CD4-positive, alpha-beta memory T cell (primary cell): Measurements from ENCODE around the gene SUGT1. TPM values are rescaled to one million over a fixed set of nuclear protein-coding genes. Genes with fewer than 3 reads are reported as not detected.
"Not testable (repeated sequence)": the region's sequence is repeated elsewhere in the genome, so short reads cannot be mapped to it uniquely, and the experiment has no call there.

Source experiments
- CTCF ChIA-PET: fragments of 350-600 bp; sonication (Branson Sonifier 250); formaldehyde crosslinking; loops from one replicate; lab custom pipeline; 2021; ENCODE audit warnings: inconsistent platforms; ENCODE audit not compliant: partially characterized antibody; lab: Charles Lee
- POLR2A ChIA-PET: fragments of 350-600 bp; sonication (Branson Sonifier 250); formaldehyde crosslinking; loops from one replicate; lab custom pipeline; 2021; ENCODE audit not compliant: partially characterized antibody; lab: Charles Lee
- DNase-seq, 5 donors: peaks; one replicate each; pipeline versions ENCODE4 v3.0.0 to v3.0.0-alpha.2; 2020 to 2022; ENCODE audit warnings: mixed read lengths in 1 of 5
- H3K27ac ChIP-seq: one replicate; pipeline ENCODE4 v1.7.0; 2013; ENCODE audit warnings: low read depth, low read length
- H3K27me3 ChIP-seq: 2 replicates; pipeline ENCODE4 v1.7.0; 2013; ENCODE audit warnings: mild to moderate bottlenecking, low read length, moderate library complexity; ENCODE audit not compliant: insufficient read depth
- H3K36me3 ChIP-seq: 2 replicates; pipeline ENCODE4 v1.7.0; 2013; ENCODE audit warnings: mild to moderate bottlenecking, low read length, moderate library complexity; ENCODE audit not compliant: insufficient read depth
- H3K4me1 ChIP-seq: 2 replicates; pipeline ENCODE4 v1.7.0; 2013; ENCODE audit warnings: mild to moderate bottlenecking, low read length, moderate library complexity; ENCODE audit not compliant: insufficient read depth
- H3K4me3 ChIP-seq, 2 donors: one replicate each; pipeline ENCODE4 v1.7.0; 2013; ENCODE audit warnings: low read length in 2 of 2, mild to moderate bottlenecking in 1 of 2
- H3K9me3 ChIP-seq, 2 donors: one replicate each; pipeline ENCODE4 v1.7.0; 2013; ENCODE audit warnings: low read length in 2 of 2, control low read depth in 1 of 2; ENCODE audit not compliant: control insufficient read depth in 1 of 2
- H3K27ac Mint-ChIP-seq, 7 donors: one replicate each; pipeline ENCODE4 v1.8.0; 2020 to 2021; ENCODE audit warnings: mixed read lengths in 7 of 7, mild to moderate bottlenecking in 6 of 7, inconsistent platforms in 3 of 7, moderate library complexity in 3 of 7
- H3K27me3 Mint-ChIP-seq, 2 donors: one replicate each; pipeline ENCODE4 v1.8.0; 2020 to 2021; ENCODE audit warnings: mixed read lengths in 2 of 2
- H3K36me3 Mint-ChIP-seq, 2 donors: one replicate each; pipeline ENCODE4 v1.8.0; 2020 to 2021; ENCODE audit warnings: mixed read lengths in 2 of 2, inconsistent platforms in 1 of 2, mild to moderate bottlenecking in 1 of 2
- H3K4me1 Mint-ChIP-seq, 4 donors: one replicate each; pipeline ENCODE4 v1.8.0; 2020 to 2021; ENCODE audit warnings: mixed read lengths in 4 of 4, mild to moderate bottlenecking in 1 of 4
- H3K4me3 Mint-ChIP-seq, 8 donors: one replicate each; pipeline ENCODE4 v1.8.0; 2020 to 2021; ENCODE audit warnings: mixed read lengths in 8 of 8, mild to moderate bottlenecking in 7 of 8, moderate library complexity in 6 of 8, inconsistent platforms in 3 of 8
- H3K9me3 Mint-ChIP-seq, 8 donors: one replicate each; pipeline ENCODE4 v1.8.0; 2020 to 2021; ENCODE audit warnings: mixed read lengths in 8 of 8, mild to moderate bottlenecking in 5 of 8, inconsistent platforms in 3 of 8, moderate library complexity in 1 of 8
- intact Hi-C: fragments of 100-400 bp; cut with micrococcal nuclease; formaldehyde crosslinking; loops from one replicate; pipeline ENCODE4 v1.15.1; 2023
- polyA plus RNA-seq, 2 donors: library from polyadenylated mRNA; unstranded; fragments of 300-500 nt; fragmentation: Illumina TruSeq; gene quantifications; one replicate each; pipeline ENCODE4 v1.2.3, GENCODE V29; 2021
- total RNA-seq, 2 experiments: library from RNA; stranded (reverse); gene quantifications; one replicate each; pipeline ENCODE4 v1.2.3, GENCODE V29; 2021

SUGT1 gene
- total and polyA plus RNA-seq, 4 experiments from 2014 or later, result 40.4 to 51.0 (median 45.1) TPM

- H3K9me3 ChIP-seq, result no peaks in the 10 kb centered on the region
- H3K4me3 ChIP-seq, result no peak overlapping the region
- H3K9me3 Mint-ChIP-seq, result peaks cover 0 to 2% (median 0%) of the 10 kb centered on the region in 8 donors
- H3K27me3 ChIP-seq, result no peaks in the 10 kb centered on the region
- DNase-seq, result no peak
- no peaks in the 10 kb centered on the region for H3K4me1 ChIP-seq
- intact Hi-C loops, result no loop called here
- H3K27ac ChIP-seq, result no peak overlapping the region
- H3K4me1 Mint-ChIP-seq, result peaks cover 2 to 7% (median 5%) of the 10 kb centered on the region in 4 donors
- ChIA-PET POLR2A (no interaction called here), CTCF (no interaction called here)
- no peak overlapping the region for H3K4me3 Mint-ChIP-seq
- H3K36me3 Mint-ChIP-seq, result peaks cover 10 to 17% of the 10 kb centered on the region in 2 donors
- H3K36me3 ChIP-seq, result no peaks in the 10 kb centered on the region
- no peaks in the 10 kb centered on the region for H3K27me3 Mint-ChIP-seq
- peak overlapping the region in 1 of 7 donors; percentile 24 for H3K27ac Mint-ChIP-seq
These were observed 43.2 kb downstream of the SUGT1 start for GRCh38 chr13:52695856-52696255.

- Histone ChIP-seq H3K9me3 (no peaks in the 10 kb centered on the region), H3K36me3 (no peaks in the 10 kb centered on the region), H3K4me1 (no peaks in the 10 kb centered on the region), H3K27ac (no peak overlapping the region), H3K4me3 (no peak overlapping the region), H3K27me3 (no peaks in the 10 kb centered on the region)
- no peaks in the 10 kb centered on the region for H3K27me3 Mint-ChIP-seq
- POLR2A ChIA-PET, result no interaction called here
- H3K27ac Mint-ChIP-seq, result no peak overlapping the region
- CTCF ChIA-PET, result no interaction called here
- peaks cover 7 to 13% of the 10 kb centered on the region in 2 donors for H3K36me3 Mint-ChIP-seq
- intact Hi-C loops, result no loop called here
- DNase-seq, result no peak
- peaks cover 0 to 4% (median 2%) of the 10 kb centered on the region in 4 donors for H3K4me1 Mint-ChIP-seq
- H3K4me3 Mint-ChIP-seq, result no peak overlapping the region
- H3K9me3 Mint-ChIP-seq, result peaks cover 0 to 2% (median 0%) of the 10 kb centered on the region in 8 donors
These were observed 43.9 kb downstream of the SUGT1 start for GRCh38 chr13:52696566-52696965.

- ChIA-PET POLR2A (no interaction called here), CTCF (no interaction called here)
- Histone ChIP-seq H3K4me3 (no peak overlapping the region), H3K9me3 (no peaks in the 10 kb centered on the region), H3K4me1 (no peaks in the 10 kb centered on the region), H3K27ac (no peak overlapping the region), H3K27me3 (no peaks in the 10 kb centered on the region), H3K36me3 (no peaks in the 10 kb centered on the region)
- H3K36me3 Mint-ChIP-seq, result peaks cover 0 to 4% of the 10 kb centered on the region in 2 donors
- no peak for DNase-seq
- H3K27me3 Mint-ChIP-seq, result no peaks in the 10 kb centered on the region
- H3K4me3 Mint-ChIP-seq, result no peak overlapping the region
- no peaks in the 10 kb centered on the region for H3K4me1 Mint-ChIP-seq
- intact Hi-C loops, result no loop called here
- no peaks in the 10 kb centered on the region for H3K9me3 Mint-ChIP-seq
- H3K27ac Mint-ChIP-seq, result no peak overlapping the region
These were observed 49.3 kb downstream of the SUGT1 start for GRCh38 chr13:52701728-52702465.

- Mint-ChIP-seq H3K4me3 (no peak overlapping the region), H3K9me3 (no peaks in the 10 kb centered on the region)
- CTCF ChIA-PET, result interaction anchor here (0.7 kb wide), 1 partner anchor 35 kb away, joined by 3 read pairs; no protein-coding TSS in a partner anchor
These were observed 50.8 kb downstream of the SUGT1 start for GRCh38 chr13:52703482-52703881.

GRCh38 chr13:52706081-52706480 lies 53.4 kb downstream of the SUGT1 start:
- Histone ChIP-seq H3K36me3 (no peaks in the 10 kb centered on the region), H3K27me3 (no peaks in the 10 kb centered on the region), H3K4me1 (no peaks in the 10 kb centered on the region), H3K27ac (no peak overlapping the region), H3K4me3 (no peak overlapping the region), H3K9me3 (no peaks in the 10 kb centered on the region)
- H3K9me3 Mint-ChIP-seq, result no peaks in the 10 kb centered on the region
- no peak for DNase-seq
- no peaks in the 10 kb centered on the region for H3K36me3 Mint-ChIP-seq
- intact Hi-C loops, result no loop called here
- no peaks in the 10 kb centered on the region for H3K4me1 Mint-ChIP-seq
- ChIA-PET CTCF (no interaction called here), POLR2A (no interaction called here)
- no peaks in the 10 kb centered on the region for H3K27me3 Mint-ChIP-seq
- no peak overlapping the region for H3K27ac Mint-ChIP-seq
- no peak overlapping the region for H3K4me3 Mint-ChIP-seq

More at GRCh38 chr13:52703482-52703881, 50.8 kb downstream of the SUGT1 start:
- POLR2A ChIA-PET, result no interaction called here
- no peak overlapping the region for H3K4me3 ChIP-seq
- H3K27ac Mint-ChIP-seq, result no peak overlapping the region
- H3K27me3 ChIP-seq, result no peaks in the 10 kb centered on the region
- H3K9me3 ChIP-seq, result no peaks in the 10 kb centered on the region
- no peak overlapping the region for H3K27ac ChIP-seq
- no peaks in the 10 kb centered on the region for H3K27me3 Mint-ChIP-seq
- intact Hi-C loops, result no loop called here
- H3K36me3 ChIP-seq, result no peaks in the 10 kb centered on the region
- no peak for DNase-seq
- no peaks in the 10 kb centered on the region for H3K4me1 Mint-ChIP-seq
- H3K36me3 Mint-ChIP-seq, result no peaks in the 10 kb centered on the region
- no peaks in the 10 kb centered on the region for H3K4me1 ChIP-seq

- no peaks in the 10 kb centered on the region for H3K27me3 ChIP-seq
- DNase-seq, result no peak
- no peaks in the 10 kb centered on the region for H3K36me3 Mint-ChIP-seq
- H3K9me3 ChIP-seq, result no peaks in the 10 kb centered on the region
- H3K27ac ChIP-seq, result no peak overlapping the region
- ChIA-PET POLR2A (no interaction called here), CTCF (no interaction called here)
- H3K4me3 Mint-ChIP-seq, result no peak overlapping the region
- no peaks in the 10 kb centered on the region for H3K9me3 Mint-ChIP-seq
- no peak overlapping the region for H3K27ac Mint-ChIP-seq
- no peaks in the 10 kb centered on the region for H3K4me1 ChIP-seq
- no peaks in the 10 kb centered on the region for H3K4me1 Mint-ChIP-seq
- intact Hi-C loops, result no loop called here
- H3K36me3 ChIP-seq, result no peaks in the 10 kb centered on the region
- H3K27me3 Mint-ChIP-seq, result no peaks in the 10 kb centered on the region
- no peak overlapping the region for H3K4me3 ChIP-seq
These were observed 54.7 kb downstream of the SUGT1 start for GRCh38 chr13:52707375-52707774.

GRCh38 chr13:52708266-52708665 lies 55.6 kb downstream of the SUGT1 start:
- H3K4me3 ChIP-seq, H3K4me3 Mint-ChIP-seq, H3K27ac Mint-ChIP-seq, H3K9me3 Mint-ChIP-seq, H3K4me1 Mint-ChIP-seq, intact Hi-C loops, H3K27me3 Mint-ChIP-seq, POLR2A ChIA-PET, H3K27ac ChIP-seq, H3K27me3 ChIP-seq, H3K36me3 ChIP-seq, H3K9me3 ChIP-seq, DNase-seq, H3K4me1 ChIP-seq, CTCF ChIA-PET, H3K36me3 Mint-ChIP-seq: not testable (repeated sequence)
